ENCODE measurements around the gene DCPS.
"Not testable (repeated sequence)": the region's sequence is repeated elsewhere in the genome, so short reads cannot be mapped to it uniquely, and the experiment has no call there.

DCPS gene

GRCh38 chr11:126290887-126291286, 13.0 kb upstream of the DCPS start:
- DNase-seq: no peak

GRCh38 chr11:126293726-126294125, 10.1 kb upstream of the DCPS start:
- no peak for DNase-seq

- no peak for DNase-seq
These were observed 6.9 kb upstream of the DCPS start for GRCh38 chr11:126297004-126297403.

- no peak for DNase-seq
These were observed 706 bp downstream of the DCPS start for GRCh38 chr11:126304457-126305075.

GRCh38 chr11:126305699-126306098, 1.8 kb downstream of the DCPS start:
- peak; percentile 34 for DNase-seq

- no peak for DNase-seq
These were observed 3.8 kb downstream of the DCPS start for GRCh38 chr11:126307706-126308105.

GRCh38 chr11:126308271-126308671, 4.4 kb downstream of the DCPS start:
- no peak for DNase-seq

GRCh38 chr11:126308771-126309170, 4.9 kb downstream of the DCPS start:
- DNase-seq: not testable (repeated sequence)

- DNase-seq: peak; percentile 57
These were observed 6.5 kb downstream of the DCPS start for GRCh38 chr11:126310200-126310991.

GRCh38 chr11:126310992-126311310, 7.1 kb downstream of the DCPS start:
- DNase-seq: no peak

GRCh38 chr11:126311401-126312291, 7.8 kb downstream of the DCPS start:
- DNase-seq: no peak

GRCh38 chr11:126312961-126313360, 9.1 kb downstream of the DCPS start:
- no peak for DNase-seq

- DNase-seq: no peak
These were observed 10.0 kb downstream of the DCPS start for GRCh38 chr11:126313826-126314225.

GRCh38 chr11:126317432-126317755, 13.5 kb downstream of the DCPS start:
- DNase-seq: no peak

GRCh38 chr11:126317756-126318573, 14.1 kb downstream of the DCPS start:
- DNase-seq: no peak

GRCh38 chr11:126318574-126319373, 14.9 kb downstream of the DCPS start:
- DNase-seq: no peak

GRCh38 chr11:126319374-126319740, 15.5 kb downstream of the DCPS start:
- DNase-seq: no peak

GRCh38 chr11:126322996-126323395, 19.1 kb downstream of the DCPS start:
- no peak for DNase-seq

- no peak for DNase-seq
These were observed 23.6 kb downstream of the DCPS start for GRCh38 chr11:126327281-126328000.

- no peak for DNase-seq
These were observed 24.1 kb downstream of the DCPS start for GRCh38 chr11:126328001-126328390.

- no peak for DNase-seq
These were observed 24.6 kb downstream of the DCPS start for GRCh38 chr11:126328444-126328843.

All from activated naive CD4-positive, alpha-beta T cell treated with anti-CD3 and anti-CD28 coated beads, Interleukin-2, amount 50 U/mL, for 16 hours (primary cell).